GM12891 (cell line): ENCODE results near the gene UBR1.

Experiments
- PAX5 ChIP-seq: IDR thresholded peaks from 2 replicates; pipeline ENCODE4 v1.6.1; 2011; ENCODE audit warnings: low read length, moderate library complexity, mild to moderate bottlenecking; ENCODE audit not compliant: insufficient read depth, severe bottlenecking
- POLR2A ChIP-seq: IDR thresholded peaks from 2 replicates; pipeline ENCODE4 v1.6.1; 2011; ENCODE audit warnings: low read depth, low read length, control low read depth
- POLR2AphosphoS5 ChIP-seq: IDR thresholded peaks from 2 replicates; pipeline ENCODE4 v1.6.1; 2011; ENCODE audit warnings: low read depth, low read length, control low read depth
- SPI1 ChIP-seq: IDR thresholded peaks from 2 replicates; pipeline ENCODE4 v1.6.1; 2011; ENCODE audit warnings: low read depth, low read length, control low read depth
- TAF1 ChIP-seq: IDR thresholded peaks from 2 replicates; pipeline ENCODE4 v1.6.1; 2011; ENCODE audit warnings: low read depth, low read length, control low read depth

DNA sequence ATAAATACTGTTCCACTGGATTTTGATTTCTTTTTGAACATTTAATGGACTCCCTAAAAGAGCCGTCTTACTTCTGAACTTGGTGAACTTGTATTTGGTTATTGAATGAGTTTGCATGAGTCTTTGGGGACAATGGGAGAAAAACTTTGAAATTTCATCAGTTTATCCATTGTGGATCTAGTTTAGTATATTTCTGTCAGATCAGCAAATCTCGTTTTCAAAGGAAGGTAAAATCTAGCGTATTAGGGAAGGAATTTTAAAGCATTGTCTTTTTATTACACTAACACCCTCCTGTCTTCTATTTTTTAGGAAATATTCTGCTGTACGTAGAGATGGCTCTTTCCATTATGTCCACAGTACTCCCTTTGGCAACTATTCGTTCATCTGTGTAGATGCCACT, 40.3 kb upstream of the UBR1 start:
- no peak for TF ChIP-seq POLR2A
- no peak for TF ChIP-seq POLR2AphosphoS5
- TF ChIP-seq SPI1 = no peak
- no peak for TF ChIP-seq TAF1
- no peak for TF ChIP-seq PAX5
